HepG2 (cell line): ENCODE data around the gene CD58. TPM values are rescaled to one million over a fixed set of nuclear protein-coding genes. Genes with fewer than 3 reads are reported as not detected.

Experiments
- CHD2 ChIP-seq: IDR thresholded peaks from 2 replicates; pipeline ENCODE4 v1.6.1; 2011; ENCODE audit warnings: low read depth, low read length, improper control_type of control experiment
- HOXA5 ChIP-seq: sonication (generic); formaldehyde crosslinking; IDR thresholded peaks from 2 replicates; pipeline ENCODE4 v1.4.0; 2020; ENCODE audit warnings: missing genetic modification reagents
- KAT8 ChIP-seq: IDR thresholded peaks from 2 replicates; pipeline ENCODE4 v1.6.1; 2016; ENCODE audit warnings: missing genetic modification reagents, missing compliant biosample characterization
- PHF20 ChIP-seq: sonication (generic); formaldehyde crosslinking; IDR thresholded peaks from 2 replicates; pipeline ENCODE4 v1.5.0; 2020; ENCODE audit warnings: mild to moderate bottlenecking, missing genetic modification reagents
- POLR2G ChIP-seq: fragments of 200-400 bp; formaldehyde crosslinking; IDR thresholded peaks from 2 replicates; pipeline ENCODE4 v1.6.1; 2018; ENCODE audit warnings: mild to moderate bottlenecking, low read depth, low read length, moderate library complexity
- REL ChIP-seq: sonication (generic); formaldehyde crosslinking; conservative IDR thresholded peaks from 2 replicates; pipeline ENCODE4 v1.8.0; 2022; ENCODE audit warnings: mild to moderate bottlenecking, missing genetic modification reagents, moderate library complexity
- RELA ChIP-seq: sonication (generic); formaldehyde crosslinking; IDR thresholded peaks from 2 replicates; pipeline ENCODE4 v1.4.0; 2020; ENCODE audit warnings: missing genetic modification reagents
- SATB2 ChIP-seq: sonication (generic); formaldehyde crosslinking; IDR thresholded peaks from 2 replicates; pipeline ENCODE4 v1.5.0; 2020; ENCODE audit warnings: missing genetic modification reagents
- SMARCC2 ChIP-seq: fragments of 450-650 bp; IDR thresholded peaks from 2 replicates; pipeline ENCODE4 v1.6.1; 2017; ENCODE audit warnings: antibody characterized with exemption, mild to moderate bottlenecking
- TCF7L2 ChIP-seq: IDR thresholded peaks from 2 replicates; pipeline ENCODE4 v1.6.1; 2011; ENCODE audit warnings: mild to moderate bottlenecking, low read depth, low read length, moderate library complexity
- ZNF468 ChIP-seq: sonication (generic); formaldehyde crosslinking; IDR thresholded peaks from 2 replicates; pipeline ENCODE4 v1.8.0; 2022; ENCODE audit warnings: mild to moderate bottlenecking, moderate library complexity, missing genetic modification reagents
- ZNF557 ChIP-seq: sonication (generic); formaldehyde crosslinking; IDR thresholded peaks from 2 replicates; pipeline ENCODE4 v1.4.0; 2020; ENCODE audit warnings: missing genetic modification reagents
- ZNF776 ChIP-seq: sonication (generic); formaldehyde crosslinking; IDR thresholded peaks from 2 replicates; pipeline ENCODE4 v1.4.0; 2020; ENCODE audit warnings: mild to moderate bottlenecking, missing genetic modification reagents
- ZNF780A ChIP-seq: sonication (generic); formaldehyde crosslinking; IDR thresholded peaks from 2 replicates; pipeline ENCODE4 v1.8.0; 2022; ENCODE audit warnings: mild to moderate bottlenecking, missing genetic modification reagents, moderate library complexity
- ZNF782 ChIP-seq: sonication (generic); formaldehyde crosslinking; IDR thresholded peaks from 2 replicates; pipeline ENCODE4 v1.4.0; 2020; ENCODE audit warnings: missing genetic modification reagents, mild to moderate bottlenecking, borderline replicate concordance
- ZNF891 ChIP-seq: sonication (generic); formaldehyde crosslinking; IDR thresholded peaks from 2 replicates; pipeline ENCODE4 v1.5.0; 2020; ENCODE audit warnings: mild to moderate bottlenecking, missing genetic modification reagents
- polyA plus RNA-seq, 8 experiments: library from polyadenylated mRNA; depleted of rRNA in 3 of 8; stranded (reverse) in 7 of 8; unstranded in 1 of 8; fragments of >200 nt; fragmentation: Illumina TruSeq in 4 of 8; extraction: Trizol in 4 of 8; gene quantifications; 2 replicates each; pipeline versions ENCODE4 v1.2.1 to v1.2.3, GENCODE V29; 2011 to 2016; ENCODE audit warnings: low read depth in 4 of 8, missing spikeins in 1 of 8, mixed read lengths in 1 of 8; ENCODE audit not compliant: insufficient read depth in 1 of 8
- total RNA-seq, 5 experiments: library from RNA; depleted of rRNA; stranded (reverse); fragments of >200 nt; fragmentation: Illumina TruSeq; extraction: Trizol; gene quantifications; 2 replicates each; pipeline ENCODE4 v1.2.3, GENCODE V29; 2016; ENCODE audit warnings: low read depth in 1 of 5
- TF ChIP-seq, protein P1 (sequence below): sonication (generic); formaldehyde crosslinking; IDR thresholded peaks from 2 replicates; pipeline ENCODE4 v1.8.0; 2022; ENCODE audit warnings: missing genetic modification reagents, mild to moderate bottlenecking, moderate library complexity, borderline replicate concordance
- TF ChIP-seq, protein P2 (sequence below): sonication (generic); formaldehyde crosslinking; IDR thresholded peaks from 2 replicates; pipeline ENCODE4 v1.8.0; 2023; ENCODE audit warnings: mild to moderate bottlenecking, missing genetic modification reagents
- TF ChIP-seq, protein P3 (sequence below): sonication (generic); formaldehyde crosslinking; IDR thresholded peaks from 2 replicates; pipeline ENCODE4 v1.5.1; 2020; ENCODE audit warnings: missing genetic modification reagents, mild to moderate bottlenecking, borderline replicate concordance
- TF ChIP-seq, protein P4 (sequence below): sonication (generic); formaldehyde crosslinking; IDR thresholded peaks from 2 replicates; pipeline ENCODE4 v1.8.1; 2022; ENCODE audit warnings: mild to moderate bottlenecking, missing genetic modification reagents
- TF ChIP-seq, protein P5 (sequence below): sonication (generic); formaldehyde crosslinking; IDR thresholded peaks from 2 replicates; pipeline ENCODE4 v1.4.0; 2020; ENCODE audit warnings: mild to moderate bottlenecking, missing genetic modification reagents, borderline replicate concordance

Gene CD58
- total and polyA plus RNA-seq, 2 of the 13 experiments (the other 11 are each of a cell fraction or from before 2014, with no cell fraction given), result 9.4 to 13.5 TPM

DNA sequence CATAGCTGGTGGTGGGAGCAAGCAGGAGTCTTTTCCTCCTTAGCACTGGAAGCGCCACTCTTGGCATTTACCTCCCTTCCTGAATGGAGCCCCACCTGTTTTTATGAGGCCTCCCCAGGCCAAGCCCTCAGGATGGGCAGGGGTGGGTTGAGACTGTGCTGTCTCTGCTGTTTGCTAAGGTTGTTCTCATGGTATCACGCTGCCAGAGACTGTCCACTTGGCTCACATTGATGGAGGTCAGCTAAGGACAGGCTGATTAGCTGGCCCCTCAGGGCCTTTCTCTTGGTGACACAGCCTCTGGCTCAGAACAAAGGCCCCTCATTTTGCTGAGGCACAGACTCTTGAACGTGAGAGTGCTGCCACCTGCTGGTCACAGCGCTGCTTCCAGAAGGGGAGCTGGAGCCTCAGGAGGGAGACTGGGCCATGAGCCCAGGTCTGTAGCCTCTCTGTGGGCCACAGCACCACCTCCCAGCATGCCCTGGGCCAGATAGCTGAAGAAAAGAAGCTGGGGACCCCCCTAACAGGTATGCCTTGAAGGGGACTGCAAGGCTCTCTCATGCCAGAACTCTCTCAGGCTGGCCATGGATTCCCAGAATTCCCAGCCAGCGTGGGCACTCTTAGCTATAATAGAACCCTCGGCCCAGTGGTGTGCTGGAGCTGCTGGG lies 85.6 kb downstream of the CD58 start (continued):
- TF ChIP-seq, protein P1, sequence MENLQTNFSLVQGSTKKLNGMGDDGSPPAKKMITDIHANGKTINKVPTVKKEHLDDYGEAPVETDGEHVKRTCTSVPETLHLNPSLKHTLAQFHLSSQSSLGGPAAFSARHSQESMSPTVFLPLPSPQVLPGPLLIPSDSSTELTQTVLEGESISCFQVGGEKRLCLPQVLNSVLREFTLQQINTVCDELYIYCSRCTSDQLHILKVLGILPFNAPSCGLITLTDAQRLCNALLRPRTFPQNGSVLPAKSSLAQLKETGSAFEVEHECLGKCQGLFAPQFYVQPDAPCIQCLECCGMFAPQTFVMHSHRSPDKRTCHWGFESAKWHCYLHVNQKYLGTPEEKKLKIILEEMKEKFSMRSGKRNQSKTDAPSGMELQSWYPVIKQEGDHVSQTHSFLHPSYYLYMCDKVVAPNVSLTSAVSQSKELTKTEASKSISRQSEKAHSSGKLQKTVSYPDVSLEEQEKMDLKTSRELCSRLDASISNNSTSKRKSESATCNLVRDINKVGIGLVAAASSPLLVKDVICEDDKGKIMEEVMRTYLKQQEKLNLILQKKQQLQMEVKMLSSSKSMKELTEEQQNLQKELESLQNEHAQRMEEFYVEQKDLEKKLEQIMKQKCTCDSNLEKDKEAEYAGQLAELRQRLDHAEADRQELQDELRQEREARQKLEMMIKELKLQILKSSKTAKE (CRISPR knock-in tag), result no peak
- TF ChIP-seq, protein P2, sequence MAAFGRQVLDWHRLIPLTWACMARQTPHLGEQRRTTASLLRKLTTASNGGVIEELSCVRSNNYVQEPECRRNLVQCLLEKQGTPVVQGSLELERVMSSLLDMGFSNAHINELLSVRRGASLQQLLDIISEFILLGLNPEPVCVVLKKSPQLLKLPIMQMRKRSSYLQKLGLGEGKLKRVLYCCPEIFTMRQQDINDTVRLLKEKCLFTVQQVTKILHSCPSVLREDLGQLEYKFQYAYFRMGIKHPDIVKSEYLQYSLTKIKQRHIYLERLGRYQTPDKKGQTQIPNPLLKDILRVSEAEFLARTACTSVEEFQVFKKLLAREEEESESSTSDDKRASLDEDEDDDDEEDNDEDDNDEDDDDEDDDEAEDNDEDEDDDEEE (CRISPR knock-in tag), result no peak
- TF ChIP-seq REL (CRISPR knock-in tag) (no peak), POLR2G (no peak), PHF20 (CRISPR knock-in tag) (no peak; the same call in 1 of the 2 replicates), SATB2 (CRISPR knock-in tag) (no peak), ZNF891 (CRISPR knock-in tag) (no peak), RELA (CRISPR knock-in tag) (no peak), ZNF776 (CRISPR knock-in tag) (no peak), ZNF557 (CRISPR knock-in tag) (no peak), ZNF782 (CRISPR knock-in tag) (no peak), SMARCC2 (no peak), CHD2 (no peak), ZNF468 (no peak), HOXA5 (CRISPR knock-in tag) (0 out of 2 replicates have a peak, but pooled peaks have one; percentile 73), ZNF780A (CRISPR knock-in tag) (no peak), TCF7L2 (no peak), KAT8 (CRISPR knock-in tag) (peak; percentile 62)
- TF ChIP-seq, protein P3, sequence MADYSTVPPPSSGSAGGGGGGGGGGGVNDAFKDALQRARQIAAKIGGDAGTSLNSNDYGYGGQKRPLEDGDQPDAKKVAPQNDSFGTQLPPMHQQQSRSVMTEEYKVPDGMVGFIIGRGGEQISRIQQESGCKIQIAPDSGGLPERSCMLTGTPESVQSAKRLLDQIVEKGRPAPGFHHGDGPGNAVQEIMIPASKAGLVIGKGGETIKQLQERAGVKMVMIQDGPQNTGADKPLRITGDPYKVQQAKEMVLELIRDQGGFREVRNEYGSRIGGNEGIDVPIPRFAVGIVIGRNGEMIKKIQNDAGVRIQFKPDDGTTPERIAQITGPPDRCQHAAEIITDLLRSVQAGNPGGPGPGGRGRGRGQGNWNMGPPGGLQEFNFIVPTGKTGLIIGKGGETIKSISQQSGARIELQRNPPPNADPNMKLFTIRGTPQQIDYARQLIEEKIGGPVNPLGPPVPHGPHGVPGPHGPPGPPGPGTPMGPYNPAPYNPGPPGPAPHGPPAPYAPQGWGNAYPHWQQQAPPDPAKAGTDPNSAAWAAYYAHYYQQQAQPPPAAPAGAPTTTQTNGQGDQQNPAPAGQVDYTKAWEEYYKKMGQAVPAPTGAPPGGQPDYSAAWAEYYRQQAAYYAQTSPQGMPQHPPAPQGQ (CRISPR knock-in tag), result no peak
- TF ChIP-seq, protein P4, sequence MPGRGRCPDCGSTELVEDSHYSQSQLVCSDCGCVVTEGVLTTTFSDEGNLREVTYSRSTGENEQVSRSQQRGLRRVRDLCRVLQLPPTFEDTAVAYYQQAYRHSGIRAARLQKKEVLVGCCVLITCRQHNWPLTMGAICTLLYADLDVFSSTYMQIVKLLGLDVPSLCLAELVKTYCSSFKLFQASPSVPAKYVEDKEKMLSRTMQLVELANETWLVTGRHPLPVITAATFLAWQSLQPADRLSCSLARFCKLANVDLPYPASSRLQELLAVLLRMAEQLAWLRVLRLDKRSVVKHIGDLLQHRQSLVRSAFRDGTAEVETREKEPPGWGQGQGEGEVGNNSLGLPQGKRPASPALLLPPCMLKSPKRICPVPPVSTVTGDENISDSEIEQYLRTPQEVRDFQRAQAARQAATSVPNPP (CRISPR knock-in tag), result no peak
- TF ChIP-seq, protein P5, sequence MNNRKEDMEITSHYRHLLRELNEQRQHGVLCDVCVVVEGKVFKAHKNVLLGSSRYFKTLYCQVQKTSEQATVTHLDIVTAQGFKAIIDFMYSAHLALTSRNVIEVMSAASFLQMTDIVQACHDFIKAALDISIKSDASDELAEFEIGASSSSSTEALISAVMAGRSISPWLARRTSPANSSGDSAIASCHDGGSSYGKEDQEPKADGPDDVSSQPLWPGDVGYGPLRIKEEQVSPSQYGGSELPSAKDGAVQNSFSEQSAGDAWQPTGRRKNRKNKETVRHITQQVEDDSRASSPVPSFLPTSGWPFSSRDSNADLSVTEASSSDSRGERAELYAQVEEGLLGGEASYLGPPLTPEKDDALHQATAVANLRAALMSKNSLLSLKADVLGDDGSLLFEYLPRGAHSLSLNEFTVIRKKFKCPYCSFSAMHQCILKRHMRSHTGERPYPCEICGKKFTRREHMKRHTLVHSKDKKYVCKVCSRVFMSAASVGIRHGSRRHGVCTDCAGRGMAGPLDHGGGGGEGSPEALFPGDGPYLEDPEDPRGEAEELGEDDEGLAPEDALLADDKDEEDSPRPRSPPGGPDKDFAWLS, result no peak
